HG02610 (cell line): ENCODE results near the gene TPST1.
"Not testable (repeated sequence)": the region's sequence is repeated elsewhere in the genome, so short reads cannot be mapped to it uniquely, and the experiment has no call there.

Experiments
- ATAC-seq: cut with Tn5 transposase; IDR thresholded peaks from one replicate; pipeline ENCODE4 v1.9.1; 2021; ENCODE audit warnings: mild to moderate bottlenecking, moderate library complexity; ENCODE audit not compliant: unreplicated experiment

The TPST1 gene

GRCh38 chr7:66376264-66376945 is 171.3 kb downstream of the TPST1 start:
- no peak for ATAC-seq

- ATAC-seq: no peak
Measured at GRCh38 chr7:66377045-66377444, 171.9 kb downstream of the TPST1 start.

GRCh38 chr7:66377714-66378113 is 172.6 kb downstream of the TPST1 start:
- ATAC-seq: no peak

GRCh38 chr7:66379542-66380160 is 174.5 kb downstream of the TPST1 start:
- ATAC-seq: no peak

GRCh38 chr7:66380272-66380888 is 175.2 kb downstream of the TPST1 start:
- ATAC-seq: no peak

- not testable (repeated sequence) for ATAC-seq
Measured at GRCh38 chr7:66382182-66382923, 177.2 kb downstream of the TPST1 start.

- not testable (repeated sequence) for ATAC-seq
Measured at GRCh38 chr7:66385191-66385905, 180.2 kb downstream of the TPST1 start.

- ATAC-seq: not testable (repeated sequence)
Measured at GRCh38 chr7:66395128-66395571, 190.0 kb downstream of the TPST1 start.

GRCh38 chr7:66396052-66396451 is 190.9 kb downstream of the TPST1 start:
- ATAC-seq: not testable (repeated sequence)

GRCh38 chr7:66398841-66399240 is 193.7 kb downstream of the TPST1 start:
- ATAC-seq: not testable (repeated sequence)

- no peak for ATAC-seq
Measured at GRCh38 chr7:66399566-66399965, 194.4 kb downstream of the TPST1 start.

GRCh38 chr7:66400400-66400799 is 195.3 kb downstream of the TPST1 start:
- no peak for ATAC-seq

GRCh38 chr7:66401126-66401525 is 196.0 kb downstream of the TPST1 start:
- ATAC-seq: not testable (repeated sequence)

GRCh38 chr7:66401932-66402331 is 196.8 kb downstream of the TPST1 start:
- ATAC-seq: not testable (repeated sequence)

- ATAC-seq: no peak
Measured at GRCh38 chr7:66403564-66403963, 198.4 kb downstream of the TPST1 start.

GRCh38 chr7:66409493-66409892 is 204.4 kb downstream of the TPST1 start:
- no peak for ATAC-seq
